GM18508 (cell line): Measurements from ENCODE around the gene GSTM1.

ENCODE experiments used
- ATAC-seq: cut with Tn5 transposase; IDR thresholded peaks from one replicate; pipeline ENCODE4 v1.9.1; 2021; ENCODE audit warnings: moderate number of reproducible peaks; ENCODE audit not compliant: insufficient read depth, unreplicated experiment

Gene GSTM1

GRCh38 chr1:109687641-109688499 lies at the start of gene GSTM1:
Gene GSTM1, plus strand, starts transcription at chr1:109687817. Its CDS starts 57 bp downstream, at chr1:109687874.
- no peak for ATAC-seq

GRCh38 chr1:109639063-109639840 lies 48.4 kb upstream of the GSTM1 start:
- no peak for ATAC-seq

- no peak for ATAC-seq
These were observed 47.8 kb upstream of the GSTM1 start for GRCh38 chr1:109639841-109640184.

- no peak for ATAC-seq
These were observed 47.2 kb upstream of the GSTM1 start for GRCh38 chr1:109640285-109640865.

GRCh38 chr1:109641078-109641740 lies 46.4 kb upstream of the GSTM1 start:
- ATAC-seq: no peak

- ATAC-seq: no peak
These were observed 45.8 kb upstream of the GSTM1 start for GRCh38 chr1:109641861-109642260.

GRCh38 chr1:109642626-109643025 lies 45.0 kb upstream of the GSTM1 start:
- no peak for ATAC-seq

- no peak for ATAC-seq
These were observed 44.0 kb upstream of the GSTM1 start for GRCh38 chr1:109643385-109644230.

GRCh38 chr1:109644670-109645069 lies 42.9 kb upstream of the GSTM1 start:
- no peak for ATAC-seq

- ATAC-seq: no peak
These were observed 38.1 kb upstream of the GSTM1 start for GRCh38 chr1:109649491-109649914.

- ATAC-seq: no peak
These were observed 37.0 kb upstream of the GSTM1 start for GRCh38 chr1:109650609-109651008.

- no peak for ATAC-seq
These were observed 35.2 kb upstream of the GSTM1 start for GRCh38 chr1:109652402-109652801.

GRCh38 chr1:109653306-109653705 lies 34.3 kb upstream of the GSTM1 start:
- no peak for ATAC-seq

- ATAC-seq: no peak
These were observed 33.1 kb upstream of the GSTM1 start for GRCh38 chr1:109654519-109654918.

GRCh38 chr1:109655615-109656519 lies 31.8 kb upstream of the GSTM1 start, which contains the start of gene GSTM4:
Gene GSTM4, plus strand, starts transcription at chr1:109656099. Its CDS starts 291 bp downstream, at chr1:109656390.
- peak; percentile 63 for ATAC-seq

GRCh38 chr1:109657395-109657794 lies 30.2 kb upstream of the GSTM1 start:
- no peak for ATAC-seq

GRCh38 chr1:109657970-109658369 lies 29.6 kb upstream of the GSTM1 start:
- no peak for ATAC-seq

GRCh38 chr1:109658533-109659042 lies 29.0 kb upstream of the GSTM1 start:
- ATAC-seq: no peak
